A673 (cell line): ENCODE results near the gene CKM. TPM values are rescaled to one million over a fixed set of nuclear protein-coding genes. Genes with fewer than 3 reads are reported as not detected.

Source experiments
- BruUV-seq: library from RNA; stranded (reverse); fragments of 400-500 nt; replicated peaks from 2 replicates; lab custom pipeline; 2021; lab: Mats Ljungman, UMichigan
- CTCF ChIA-PET: fragments of 300-600 bp; sonication (Branson Sonifier 250); formaldehyde crosslinking; loops from one replicate; lab custom pipeline; 2022; ENCODE audit warnings: antibody characterized with exemption; lab: Charles Lee
- POLR2A ChIA-PET: fragments of 300-600 bp; sonication (Branson Sonifier 250); formaldehyde crosslinking; loops from one replicate; lab custom pipeline; 2022; ENCODE audit warnings: antibody characterized with exemption; ENCODE audit not compliant: low non-redundant PET; lab: Charles Lee
- DNase-seq: peaks from one replicate; pipeline ENCODE4 v3.0.0-alpha.2; 2015; ENCODE audit warnings: low spot score
- H3K27ac ChIP-seq: fragments of 200-600 bp; sonication (generic); 2 replicates; pipeline ENCODE4 v1.5.1; 2016; ENCODE audit warnings: mixed run types, low read depth, mild to moderate bottlenecking, mixed read lengths, antibody characterized with exemption, low read length; ENCODE audit not compliant: poor library complexity, severe bottlenecking
- H3K27me3 ChIP-seq: fragments of 200-600 bp; sonication (generic); replicated peaks from 2 replicates; pipeline ENCODE4 v1.6.1; 2017; ENCODE audit warnings: mixed run types, low read depth, mild to moderate bottlenecking, mixed read lengths, antibody characterized with exemption, low read length; ENCODE audit not compliant: insufficient read depth, poor library complexity
- H3K36me3 ChIP-seq: fragments of 200-600 bp; sonication (generic); 2 replicates; pipeline ENCODE4 v1.6.1; 2016; ENCODE audit warnings: mixed run types, mild to moderate bottlenecking, mixed read lengths, antibody characterized with exemption, low read length; ENCODE audit not compliant: insufficient read depth, poor library complexity, severe bottlenecking
- H3K4me1 ChIP-seq: fragments of 200-600 bp; sonication (generic); 2 replicates; pipeline ENCODE4 v1.6.1; 2017; ENCODE audit warnings: mixed run types, mild to moderate bottlenecking, mixed read lengths, antibody characterized with exemption, low read length; ENCODE audit not compliant: insufficient read depth, poor library complexity, severe bottlenecking
- H3K4me3 ChIP-seq: fragments of 200-600 bp; sonication (generic); 2 replicates; pipeline ENCODE4 v1.5.1; 2016; ENCODE audit warnings: low read depth, mixed run types, mild to moderate bottlenecking, mixed read lengths, low read length; ENCODE audit not compliant: poor library complexity, severe bottlenecking
- H3K9me3 ChIP-seq: fragments of 200-600 bp; sonication (generic); 2 replicates; pipeline ENCODE4 v1.6.1; 2016; ENCODE audit warnings: mixed run types, low read depth, mild to moderate bottlenecking, mixed read lengths, antibody characterized with exemption, low read length; ENCODE audit not compliant: poor library complexity, severe bottlenecking
- CTCF ChIP-seq: fragments of 300-800, 200-600 bp; sonication (generic); conservative IDR thresholded peaks from 2 replicates; pipeline ENCODE4 v1.5.1; 2017; ENCODE audit warnings: low read depth, mild to moderate bottlenecking, antibody characterized with exemption, low read length, moderate library complexity, mixed read lengths
- EZH2 ChIP-seq: fragments of 200-600 bp; sonication (generic); IDR thresholded peaks from 2 replicates; pipeline ENCODE4 v1.6.1; 2017; ENCODE audit warnings: borderline replicate concordance, low read depth, mild to moderate bottlenecking, mixed read lengths, antibody characterized with exemption, low read length; ENCODE audit not compliant: poor library complexity, severe bottlenecking
- intact Hi-C: fragments of 100-400 bp; cut with micrococcal nuclease; formaldehyde crosslinking; loops from one replicate; pipeline ENCODE4 v1.10.0; 2022; ENCODE audit not compliant: unreplicated experiment
- total RNA-seq: library from RNA; stranded (reverse); gene quantifications from 2 replicates; pipeline ENCODE4 v1.2.3, GENCODE V29; 2021

The CKM gene
- total RNA-seq, 1 experiment from 2014 or later: not detected

GRCh38 chr19:45263013-45263412 is 59.7 kb downstream of the CKM start:
- DNase-seq: no peak
- H3K9me3 ChIP-seq: no peaks in the 10 kb centered on the region
- no peak overlapping the region for H3K27ac ChIP-seq
- intact Hi-C loops: no loop called here
- peaks cover 4% of the 10 kb centered on the region for H3K36me3 ChIP-seq
- TF ChIP-seq EZH2 (no peak), CTCF (no peak)
- no peaks in the 10 kb centered on the region for H3K27me3 ChIP-seq
- no peak overlapping the region for H3K4me3 ChIP-seq
- H3K4me1 ChIP-seq: no peaks in the 10 kb centered on the region
- POLR2A ChIA-PET: no interaction called here
- CTCF ChIA-PET: interaction anchor here (0.7 kb wide), 1 partner anchor 15 kb away, joined by 4 read pairs; no protein-coding TSS in a partner anchor
- no TSS peak for BruUV-seq

GRCh38 chr19:45262570-45262969 is 60.1 kb downstream of the CKM start:
- no peaks in the 10 kb centered on the region for H3K4me1 ChIP-seq

GRCh38 chr19:45258862-45259261 is 63.8 kb downstream of the CKM start:
- intact Hi-C loops: no loop called here
- H3K27me3 ChIP-seq: no peaks in the 10 kb centered on the region
- CTCF ChIA-PET: no interaction called here
- H3K27ac ChIP-seq: no peak overlapping the region
- DNase-seq: no peak
- BruUV-seq: no TSS peak
- no peaks in the 10 kb centered on the region for H3K9me3 ChIP-seq
- no peak for TF ChIP-seq EZH2
- no peak for TF ChIP-seq CTCF
- no peaks in the 10 kb centered on the region for H3K36me3 ChIP-seq
- no peak overlapping the region for H3K4me3 ChIP-seq
- POLR2A ChIA-PET: no interaction called here
- no peaks in the 10 kb centered on the region for H3K4me1 ChIP-seq

More at GRCh38 chr19:45262570-45262969, 60.1 kb downstream of the CKM start:
- Histone ChIP-seq H3K4me3 (no peak overlapping the region), H3K27ac (no peak overlapping the region), H3K9me3 (no peaks in the 10 kb centered on the region), H3K36me3 (peaks cover 4% of the 10 kb centered on the region), H3K27me3 (no peaks in the 10 kb centered on the region)
- intact Hi-C loops: no loop called here
- no TSS peak for BruUV-seq
- ChIA-PET CTCF (no interaction called here), POLR2A (no interaction called here)
- DNase-seq: no peak
- TF ChIP-seq EZH2: no peak
- no peak for TF ChIP-seq CTCF
